HEK293 (cell line): ENCODE data around the gene MFSD1.

Experiments
- CTCF ChIA-PET: fragments of 350-600 bp; formaldehyde crosslinking; extraction: SDS; loops from one replicate; lab custom pipeline; 2021; ENCODE audit warnings: antibody characterized with exemption; lab: Yijun Ruan, JAX
- POLR2A ChIA-PET: fragments of 300-600 bp; formaldehyde crosslinking; extraction: SDS; loops from one replicate; lab custom pipeline; 2020; ENCODE audit warnings: antibody characterized with exemption, inconsistent platforms; lab: Yijun Ruan, JAX
- H3K27ac ChIP-seq: fragments of 200-500 bp; sonication (Bioruptor generic); 2 replicates; pipeline ENCODE4 v1.5.1; 2014; ENCODE audit warnings: low read depth, low read length, control low read depth, inconsistent platforms; ENCODE audit errors: extremely low read depth
- H3K36me3 ChIP-seq, 2 experiments: fragments of 200-500 bp in 1 of 2; sonication (Bioruptor generic) in 1 of 2; 1 replicate in 1 of 2; 2 replicates in 1 of 2; pipeline ENCODE4 v1.5.1; 2014 to 2017; ENCODE audit warnings: inconsistent platforms in 2 of 2, low read length in 2 of 2; ENCODE audit not compliant: control insufficient read depth in 2 of 2, insufficient read depth in 1 of 2
- H3K4me1 ChIP-seq: fragments of 200-500 bp; sonication (Bioruptor generic); 2 replicates; pipeline ENCODE4 v1.5.1; 2014; ENCODE audit warnings: mild to moderate bottlenecking, low read length, inconsistent platforms; ENCODE audit not compliant: control insufficient read depth, insufficient read depth
- H3K4me3 ChIP-seq: 2 replicates; pipeline ENCODE4 v1.5.1; 2011; ENCODE audit warnings: low read depth, mild to moderate bottlenecking, control low read depth, low read length, moderate library complexity
- H3K9me3 ChIP-seq: fragments of 200-500 bp; sonication (Bioruptor generic); 2 replicates; pipeline ENCODE4 v1.5.1; 2014; ENCODE audit warnings: low read depth, low read length, inconsistent platforms; ENCODE audit not compliant: control insufficient read depth, insufficient read depth
- BCL11A ChIP-seq: fragments of 450-650 bp; formaldehyde crosslinking; IDR thresholded peaks from 2 replicates; pipeline ENCODE4 v1.5.1; 2016; ENCODE audit warnings: low read depth, missing biosample characterization, missing genetic modification characterization
- KLF7 ChIP-seq: fragments of 450-650 bp; formaldehyde crosslinking; IDR thresholded peaks from 2 replicates; pipeline ENCODE4 v1.5.1; 2016; ENCODE audit warnings: missing biosample characterization, missing genetic modification characterization, borderline replicate concordance
- MYNN ChIP-seq: fragments of 450-650 bp; formaldehyde crosslinking; IDR thresholded peaks from 2 replicates; pipeline ENCODE4 v1.5.1; 2016; ENCODE audit warnings: missing biosample characterization, missing genetic modification characterization, borderline replicate concordance
- SETDB1 ChIP-seq: IDR thresholded peaks from one replicate; pipeline ENCODE4 v1.6.1; 2017; ENCODE audit warnings: mild to moderate bottlenecking, low read length, moderate library complexity, mixed read lengths; ENCODE audit not compliant: insufficient read length
- TRIM28 ChIP-seq: IDR thresholded peaks from 2 replicates; pipeline ENCODE4 v1.6.1; 2011; ENCODE audit warnings: low read length, control low read depth, borderline replicate concordance
- YY2 ChIP-seq: fragments of 450-650 bp; formaldehyde crosslinking; IDR thresholded peaks from 2 replicates; pipeline ENCODE4 v1.5.1; 2016; ENCODE audit warnings: missing biosample characterization, missing genetic modification characterization
- ZBTB1 ChIP-seq: fragments of 450-650 bp; formaldehyde crosslinking; IDR thresholded peaks from 2 replicates; pipeline ENCODE4 v1.5.1; 2016; ENCODE audit warnings: missing biosample characterization, missing genetic modification characterization
- ZBTB48 ChIP-seq: fragments of 450-650 bp; formaldehyde crosslinking; IDR thresholded peaks from 2 replicates; pipeline ENCODE4 v1.5.1; 2016; ENCODE audit warnings: missing biosample characterization, missing genetic modification characterization
- ZFHX2 ChIP-seq: fragments of 450-650 bp; formaldehyde crosslinking; conservative IDR thresholded peaks from 2 replicates; pipeline ENCODE4 v1.5.1; 2016; ENCODE audit warnings: missing biosample characterization, missing genetic modification characterization
- ZNF10 ChIP-seq: fragments of 450-650 bp; formaldehyde crosslinking; IDR thresholded peaks from 2 replicates; pipeline ENCODE4 v1.5.1; 2017; ENCODE audit warnings: missing biosample characterization, missing genetic modification characterization
- ZNF114 ChIP-seq: fragments of 450-650 bp; formaldehyde crosslinking; IDR thresholded peaks from 2 replicates; pipeline ENCODE4 v1.5.0; 2017; ENCODE audit warnings: missing biosample characterization, missing genetic modification characterization
- ZNF155 ChIP-seq: fragments of 450-650 bp; formaldehyde crosslinking; IDR thresholded peaks from 2 replicates; pipeline ENCODE4 v1.5.1; 2016; ENCODE audit warnings: missing biosample characterization, missing genetic modification characterization
- ZNF169 ChIP-seq: fragments of 450-650 bp; formaldehyde crosslinking; IDR thresholded peaks from 2 replicates; pipeline ENCODE4 v1.5.1; 2016; ENCODE audit warnings: missing biosample characterization, missing genetic modification characterization
- ZNF223 ChIP-seq: fragments of 450-650 bp; formaldehyde crosslinking; IDR thresholded peaks from 2 replicates; pipeline ENCODE4 v1.5.1; 2016; ENCODE audit warnings: missing biosample characterization, missing genetic modification characterization
- ZNF23 ChIP-seq: fragments of 450-650 bp; formaldehyde crosslinking; IDR thresholded peaks from 2 replicates; pipeline ENCODE4 v1.5.1; 2016; ENCODE audit warnings: missing biosample characterization, missing genetic modification characterization, borderline replicate concordance
- ZNF280D ChIP-seq: fragments of 450-650 bp; formaldehyde crosslinking; IDR thresholded peaks from 2 replicates; pipeline ENCODE4 v1.5.1; 2016; ENCODE audit warnings: missing biosample characterization, missing genetic modification characterization
- ZNF341 ChIP-seq: fragments of 450-650 bp; formaldehyde crosslinking; IDR thresholded peaks from 2 replicates; pipeline ENCODE4; 2016; ENCODE audit warnings: low read depth, missing biosample characterization, missing genetic modification characterization
- ZNF350 ChIP-seq: fragments of 450-650 bp; formaldehyde crosslinking; IDR thresholded peaks from 2 replicates; pipeline ENCODE4 v1.5.0; 2017; ENCODE audit warnings: missing biosample characterization, mild to moderate bottlenecking, missing genetic modification characterization
- ZNF354C ChIP-seq: fragments of 450-650 bp; formaldehyde crosslinking; IDR thresholded peaks from 2 replicates; pipeline ENCODE4 v1.5.1; 2016; ENCODE audit warnings: missing biosample characterization, missing genetic modification characterization, low read depth, borderline replicate concordance
- ZNF416 ChIP-seq: fragments of 450-650 bp; formaldehyde crosslinking; IDR thresholded peaks from 2 replicates; pipeline ENCODE4 v1.5.1; 2016; ENCODE audit warnings: missing biosample characterization, missing genetic modification characterization
- ZNF513 ChIP-seq: fragments of 450-650 bp; IDR thresholded peaks from 2 replicates; pipeline ENCODE4 v1.5.1; 2018; ENCODE audit warnings: missing biosample characterization, missing genetic modification characterization
- ZNF596 ChIP-seq: fragments of 450-650 bp; IDR thresholded peaks from 2 replicates; pipeline ENCODE4 v1.5.0; 2018; ENCODE audit warnings: missing biosample characterization, mild to moderate bottlenecking, missing genetic modification characterization, moderate library complexity
- ZNF645 ChIP-seq: fragments of 450-650 bp; formaldehyde crosslinking; IDR thresholded peaks from 2 replicates; pipeline ENCODE4; 2016; ENCODE audit warnings: missing biosample characterization, missing genetic modification characterization
- ZNF654 ChIP-seq: fragments of 450-650 bp; formaldehyde crosslinking; IDR thresholded peaks from 2 replicates; pipeline ENCODE4 v1.5.1; 2016; ENCODE audit warnings: low read depth, missing biosample characterization, missing genetic modification characterization
- ZNF707 ChIP-seq: fragments of 450-650 bp; formaldehyde crosslinking; IDR thresholded peaks from 2 replicates; pipeline ENCODE4 v1.5.1; 2016; ENCODE audit warnings: missing biosample characterization, missing genetic modification characterization
- ZNF76 ChIP-seq: fragments of 450-650 bp; formaldehyde crosslinking; IDR thresholded peaks from 2 replicates; pipeline ENCODE4; 2016; ENCODE audit warnings: low read depth, missing biosample characterization, missing genetic modification characterization, borderline replicate concordance
- ZNF777 ChIP-seq: fragments of 450-650 bp; formaldehyde crosslinking; IDR thresholded peaks from 2 replicates; pipeline ENCODE4 v1.5.1; 2017; ENCODE audit warnings: missing biosample characterization, missing genetic modification characterization, borderline replicate concordance
- ZSCAN16 ChIP-seq: fragments of 450-650 bp; formaldehyde crosslinking; IDR thresholded peaks from 2 replicates; pipeline ENCODE4 v1.5.1; 2016; ENCODE audit warnings: missing biosample characterization, missing genetic modification characterization

MFSD1 gene

GRCh38 chr3:158792709-158793108 is 9.1 kb upstream of the MFSD1 start (continued):
- TF ChIP-seq ZNF645 (tag by site-specific recombination) (no peak), ZNF23 (tag by site-specific recombination) (no peak), ZNF350 (tag by site-specific recombination) (no peak), ZNF10 (tag by site-specific recombination) (no peak), ZNF707 (no peak), YY2 (tag by site-specific recombination) (no peak), ZNF223 (tag by site-specific recombination) (no peak)

GRCh38 chr3:158794206-158794605 is 7.6 kb upstream of the MFSD1 start:
- TF ChIP-seq KLF7 (tag by site-specific recombination) (no peak), ZBTB1 (tag by site-specific recombination) (no peak), ZNF596 (tag by site-specific recombination) (no peak), BCL11A (tag by site-specific recombination) (no peak), ZNF169 (no peak), ZNF76 (no peak), MYNN (tag by site-specific recombination) (no peak), ZNF114 (tag by site-specific recombination) (no peak), ZFHX2 (no peak), ZSCAN16 (tag by site-specific recombination) (no peak), ZNF777 (no peak), ZNF341 (tag by site-specific recombination) (no peak), ZBTB48 (tag by site-specific recombination) (no peak)

GRCh38 chr3:158794936-158795518 is 6.8 kb upstream of the MFSD1 start:
- CTCF ChIA-PET = interaction anchor here (0.6 to 2.7 kb wide), 7 partner anchors 12 to 465 kb away, joined by 3 to 14 read pairs (median 3); no protein-coding TSS in a partner anchor

More at GRCh38 chr3:158794206-158794605, 7.6 kb upstream of the MFSD1 start:
- Histone ChIP-seq H3K9me3 (no peaks in the 10 kb centered on the region), H3K4me3 (no peak overlapping the region), H3K36me3 (no peaks in the 10 kb centered on the region), H3K4me1 (no peaks in the 10 kb centered on the region), H3K27ac (no peak overlapping the region)
- CTCF ChIA-PET = interaction anchor here (0.6 to 2.7 kb wide), 5 partner anchors 16 to 466 kb away, joined by 3 to 14 read pairs (median 4); no protein-coding TSS in a partner anchor
- POLR2A ChIA-PET = no interaction called here

More at GRCh38 chr3:158794936-158795518, 6.8 kb upstream of the MFSD1 start:
- Histone ChIP-seq H3K4me3 (no peak overlapping the region), H3K9me3 (no peaks in the 10 kb centered on the region), H3K36me3 (no peaks in the 10 kb centered on the region), H3K27ac (no peak overlapping the region)
- POLR2A ChIA-PET = no interaction called here
- peak; percentile 88 for TF ChIP-seq ZNF513 (tag by site-specific recombination)
- TF ChIP-seq ZNF654 = peak; percentile 11; the same call in 1 of the 2 replicates
- TF ChIP-seq SETDB1 = peak; percentile 76
- TF ChIP-seq ZNF416 (tag by site-specific recombination) = no peak
- peak; percentile 59; the same call in 1 of the 2 replicates for TF ChIP-seq TRIM28
- no peak for TF ChIP-seq ZNF354C
- no peak for TF ChIP-seq ZNF280D (tag by site-specific recombination)
- no peak for TF ChIP-seq ZNF169
- no peak for TF ChIP-seq ZSCAN16 (tag by site-specific recombination)
- peak; percentile 95 for TF ChIP-seq ZNF155 (tag by site-specific recombination)
- TF ChIP-seq, all 188 proteins: peak for 5
- H3K4me1 ChIP-seq = no peaks in the 10 kb centered on the region
